SW 1271 (cell line): Measurements from ENCODE around the gene GRK5.
"Not testable (repeated sequence)": the region's sequence is repeated elsewhere in the genome, so short reads cannot be mapped to it uniquely, and the experiment has no call there.

Experiments
- DNase-seq, 2 experiments: peaks; one replicate each; lab custom pipeline; 2025; lab: John Stamatoyannopoulos, UW

GRK5 gene

GRCh38 chr10:119222537-119222936 is 15.2 kb downstream of the GRK5 start:
- DNase-seq, result no peak

- DNase-seq, result no peak
Observed at GRCh38 chr10:119222966-119223386, 15.6 kb downstream of the GRK5 start.

DNA sequence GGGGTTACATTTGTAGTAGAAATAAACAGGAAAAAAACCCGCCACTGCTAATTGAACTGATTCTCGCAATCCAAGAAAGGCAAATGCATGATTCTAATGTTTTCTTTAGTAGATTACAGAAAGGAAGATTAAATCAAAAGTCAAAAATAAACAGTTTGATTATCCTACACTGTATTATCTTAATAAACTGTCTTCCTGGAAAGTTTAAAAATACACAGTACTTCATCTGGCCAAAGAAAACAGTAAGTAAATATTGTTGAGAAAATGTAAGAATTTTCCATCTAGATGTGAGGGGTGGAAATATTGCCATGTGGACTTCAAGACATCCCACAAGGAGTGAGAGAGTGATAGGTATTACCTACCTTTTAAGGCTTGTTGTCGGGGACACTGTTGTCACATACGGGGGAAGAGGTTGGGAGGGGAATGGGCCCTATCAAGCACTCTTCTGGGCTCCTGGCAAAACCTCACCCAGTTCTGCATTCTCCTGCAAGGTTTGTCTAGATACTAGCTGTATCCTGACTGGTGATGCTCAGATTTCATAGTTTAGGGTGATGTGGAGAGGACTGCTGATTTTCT is 17.8 kb downstream of the GRK5 start:
- DNase-seq, result no peak

DNA sequence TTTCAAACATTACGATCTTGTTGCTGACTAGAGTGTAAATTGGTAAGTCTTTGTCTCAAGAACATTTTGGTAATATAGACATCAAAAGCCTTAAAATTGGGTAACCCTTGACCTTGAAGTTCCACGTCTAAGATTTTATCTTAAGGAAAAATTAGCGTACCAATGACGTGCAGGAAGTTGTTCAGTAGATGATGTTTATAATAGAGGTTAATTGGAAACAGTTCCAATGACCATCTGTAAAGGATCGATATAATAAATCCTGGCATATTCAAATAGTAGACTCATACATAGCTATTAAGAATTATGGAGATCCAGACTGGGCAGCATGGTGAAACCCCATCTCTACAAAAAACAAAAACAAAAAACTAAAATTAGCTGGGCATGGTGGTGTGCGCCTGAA is 20.5 kb downstream of the GRK5 start:
- DNase-seq, result no peak

- no peak for DNase-seq
Observed at GRCh38 chr10:119231654-119232053, 24.3 kb downstream of the GRK5 start.

- not testable (repeated sequence) for DNase-seq
Observed at GRCh38 chr10:119232439-119232838, 25.1 kb downstream of the GRK5 start.

- no peak for DNase-seq
Observed at GRCh38 chr10:119233123-119233820, 25.9 kb downstream of the GRK5 start.

GRCh38 chr10:119233821-119234220 is 26.4 kb downstream of the GRK5 start:
- DNase-seq, result no peak

- DNase-seq, result no peak
Observed at GRCh38 chr10:119235356-119235755, 28.0 kb downstream of the GRK5 start.

DNA sequence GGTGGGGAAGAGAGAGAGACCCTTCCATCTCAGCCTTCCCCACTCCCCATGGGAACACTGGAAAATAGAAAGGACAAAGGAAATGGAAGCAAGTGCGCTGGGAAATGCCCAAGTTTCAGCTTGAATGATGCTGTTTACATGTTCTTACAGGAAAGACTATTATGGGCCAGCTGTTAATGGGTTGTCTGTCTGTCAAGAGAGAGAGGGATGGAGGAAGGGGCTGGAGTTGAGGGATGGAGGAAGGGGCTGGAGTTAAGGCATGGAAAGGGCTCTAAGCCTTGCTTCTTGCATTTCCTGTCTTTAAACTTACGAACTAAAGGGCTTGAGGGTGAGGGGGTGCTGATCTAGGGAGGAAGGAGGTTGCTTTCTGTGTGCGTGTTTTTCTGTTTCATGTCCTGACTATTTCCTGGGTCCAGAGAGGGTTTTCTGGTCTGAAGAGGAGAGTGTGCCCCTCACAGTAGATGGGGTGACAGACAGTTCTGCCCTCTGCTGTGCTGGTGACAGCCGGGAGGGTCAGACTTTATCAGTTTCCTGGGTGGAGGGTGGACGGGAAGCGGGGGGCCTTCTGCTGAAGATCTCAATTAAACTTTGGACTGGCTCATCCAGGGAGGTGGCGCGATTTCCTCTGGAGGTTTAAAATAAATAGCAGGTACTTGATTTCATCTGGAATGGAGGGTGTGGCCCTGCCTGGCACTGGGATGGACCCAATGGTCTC is 30.5 kb downstream of the GRK5 start:
- DNase-seq, result no peak

GRCh38 chr10:119238577-119238976 is 31.2 kb downstream of the GRK5 start:
- no peak for DNase-seq

GRCh38 chr10:119239015-119239414 is 31.6 kb downstream of the GRK5 start:
- not testable (repeated sequence) for DNase-seq

DNA sequence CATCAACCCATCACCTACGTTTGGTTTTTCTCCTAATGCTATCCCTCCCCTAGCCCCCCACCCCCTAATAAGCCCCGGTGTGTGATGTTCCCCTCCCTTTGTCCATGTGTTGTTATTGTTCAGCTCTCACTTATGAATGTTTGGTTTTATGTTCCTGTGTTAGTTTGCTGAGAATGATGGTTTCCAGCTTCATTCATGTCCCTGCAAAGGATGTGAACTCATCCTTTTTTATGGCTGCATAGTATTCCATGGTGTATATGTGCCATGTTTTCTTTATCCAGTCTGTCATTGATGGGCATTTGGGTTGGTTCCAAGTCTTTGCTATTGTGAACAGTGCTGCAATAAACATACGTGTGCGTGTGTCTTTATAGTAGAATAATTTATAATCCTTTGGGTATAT is 32.3 kb downstream of the GRK5 start:
- DNase-seq, result not testable (repeated sequence)

DNA sequence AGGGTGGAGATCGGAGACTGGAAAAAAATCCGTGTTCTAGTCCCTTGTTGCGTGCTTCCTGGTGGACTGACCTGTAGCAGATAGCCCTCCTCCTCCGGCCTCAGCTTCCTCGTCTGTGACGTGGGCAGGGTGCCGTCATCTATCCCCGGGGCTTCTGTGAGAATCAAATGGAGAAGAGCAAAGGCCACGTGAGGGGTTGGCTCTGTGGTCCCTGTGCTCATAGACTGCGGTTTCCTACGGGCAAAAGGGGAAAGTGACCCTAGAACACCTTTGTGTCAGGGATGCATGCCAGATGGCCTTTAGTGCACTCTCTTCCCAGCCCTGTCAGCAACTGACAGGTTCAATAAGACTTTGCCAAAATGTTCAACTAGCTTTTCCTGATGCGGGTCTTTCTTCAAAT is 33.7 kb downstream of the GRK5 start:
- no peak for DNase-seq

DNA sequence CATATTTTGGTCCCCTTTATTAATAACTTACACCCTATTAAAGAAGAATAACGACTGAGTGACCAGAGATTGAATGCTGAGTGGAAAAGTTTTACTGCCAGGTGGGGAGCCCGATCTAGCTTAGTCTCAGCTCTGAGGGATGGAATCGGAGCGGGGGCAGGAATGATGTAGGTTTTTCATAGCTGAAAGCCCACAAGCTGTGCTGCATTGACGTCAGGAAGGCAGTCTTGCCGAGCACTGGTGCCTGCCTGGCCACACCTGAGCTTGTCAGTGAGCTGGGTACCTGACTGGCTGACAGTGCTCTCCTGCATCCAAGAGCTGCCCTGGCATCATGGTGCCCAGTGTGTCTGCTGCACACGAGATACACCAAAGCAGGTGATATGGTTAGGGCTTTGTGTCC is 34.8 kb downstream of the GRK5 start:
- DNase-seq, result no peak

GRCh38 chr10:119243488-119243887 is 36.1 kb downstream of the GRK5 start:
- DNase-seq, result no peak

- DNase-seq, result no peak
Observed at GRCh38 chr10:119243967-119244366, 36.6 kb downstream of the GRK5 start.

GRCh38 chr10:119245272-119245671 is 37.9 kb downstream of the GRK5 start:
- no peak for DNase-seq

- DNase-seq, result no peak
Observed at GRCh38 chr10:119246862-119247549, 39.6 kb downstream of the GRK5 start.

DNA sequence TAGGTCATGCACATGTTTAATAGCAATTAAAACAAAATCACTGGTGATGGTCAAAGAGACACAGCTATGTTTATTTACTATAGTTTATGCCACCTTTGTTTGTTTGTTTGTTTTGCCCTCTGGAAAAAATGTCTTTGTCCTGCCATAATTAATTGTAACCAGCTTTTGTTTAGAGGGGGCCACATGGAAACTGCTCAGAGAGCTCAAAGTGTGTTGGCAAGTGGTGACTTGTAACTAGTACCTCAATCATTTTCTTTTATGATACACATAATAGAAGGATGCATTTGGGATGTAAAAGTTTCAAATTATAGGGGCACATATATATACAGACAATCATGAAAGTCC is 40.2 kb downstream of the GRK5 start:
- no peak for DNase-seq

- DNase-seq, result no peak
Observed at GRCh38 chr10:119248184-119248583, 40.8 kb downstream of the GRK5 start.

GRCh38 chr10:119248681-119249080 is 41.3 kb downstream of the GRK5 start:
- no peak for DNase-seq
